Measurements from ENCODE around the gene PDIA2.

Gene PDIA2

DNA sequence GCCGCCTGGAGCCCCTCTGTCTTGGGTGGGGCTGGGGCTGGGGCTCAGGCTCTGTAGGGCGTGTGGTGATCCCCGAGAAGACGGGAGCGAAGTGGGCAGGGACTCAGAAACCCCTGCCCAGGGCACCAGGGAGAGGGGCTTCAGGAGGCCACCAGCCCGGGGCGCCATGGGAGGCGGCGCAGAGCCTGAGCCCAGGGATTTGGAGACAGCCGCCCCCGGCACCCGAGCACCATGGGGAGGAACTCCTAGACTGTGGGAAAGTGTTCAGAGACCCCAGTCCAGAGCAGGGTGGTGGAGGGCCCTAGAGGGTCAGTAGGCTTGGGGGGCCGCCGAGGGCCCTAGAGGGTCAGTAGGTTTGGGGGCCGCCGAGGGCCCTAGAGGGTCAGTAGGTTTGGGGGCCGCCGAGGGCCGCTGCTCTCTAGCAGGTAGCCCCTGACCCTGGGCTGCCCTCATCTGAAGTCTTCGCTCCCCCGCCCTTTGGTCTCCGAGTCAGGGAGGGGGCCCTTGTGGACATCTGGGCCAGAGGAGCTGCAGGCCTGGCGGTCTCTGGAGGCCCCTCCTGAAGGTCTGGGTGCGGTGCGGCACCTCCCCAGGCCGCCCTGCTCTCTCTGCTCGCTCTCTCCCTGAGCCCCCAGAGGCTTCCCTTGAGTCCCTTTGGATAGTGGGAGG lies 1.8 kb upstream of the PDIA2 start:
- DNase-seq: no peak

DNA sequence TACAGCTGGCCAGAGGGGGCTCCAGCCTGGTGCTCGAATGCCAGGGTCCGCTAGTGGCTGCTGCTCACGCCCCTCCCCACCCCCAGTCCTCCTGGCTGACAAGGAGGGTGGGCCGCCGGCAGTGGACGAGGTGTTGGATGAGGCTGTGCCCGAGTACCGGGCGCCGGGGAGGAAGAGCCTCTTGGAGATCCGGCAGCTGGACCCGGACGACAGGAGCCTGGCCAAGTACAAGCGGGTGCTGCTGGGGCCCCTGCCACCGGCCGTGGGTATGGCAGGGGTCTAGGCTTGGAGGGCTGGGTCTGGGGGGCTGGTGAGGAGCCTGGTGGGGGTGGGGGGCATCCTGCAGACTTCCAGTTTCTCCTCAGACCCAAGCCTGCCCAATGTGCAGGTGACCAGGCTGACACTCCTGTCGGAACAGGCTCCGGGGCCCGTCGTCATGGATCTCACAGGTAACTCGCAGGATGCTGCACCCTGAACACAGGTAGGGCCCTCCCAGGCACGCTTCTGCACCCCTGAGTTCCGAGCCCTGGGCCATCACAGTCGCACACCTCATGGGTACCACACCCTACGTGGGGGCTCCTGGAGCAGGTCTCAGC lies 1.2 kb upstream of the PDIA2 start:
- no peak for DNase-seq

DNA sequence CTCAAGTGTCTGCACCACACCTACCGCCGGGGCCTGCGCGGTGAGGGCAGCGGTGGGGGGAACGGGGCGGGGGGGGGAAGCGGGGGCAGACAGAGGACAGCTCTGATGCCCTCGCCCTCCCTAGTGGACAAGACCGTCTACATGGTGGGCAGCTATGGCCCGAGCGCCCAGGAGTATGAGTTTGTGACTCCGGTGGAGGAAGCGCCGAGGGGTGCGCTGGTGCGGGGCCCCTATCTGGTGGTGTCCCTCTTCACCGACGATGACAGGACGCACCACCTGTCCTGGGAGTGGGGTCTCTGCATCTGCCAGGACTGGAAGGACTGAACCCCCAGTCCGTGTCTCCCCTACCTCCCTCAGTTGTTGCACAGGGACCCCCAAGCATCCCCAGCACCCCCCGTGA lies 473 bp upstream of the PDIA2 start:
- no peak for DNase-seq

- no peak for DNase-seq
Measured at GRCh38 chr16:284204-285120, 1.5 kb downstream of the PDIA2 start.

DNA sequence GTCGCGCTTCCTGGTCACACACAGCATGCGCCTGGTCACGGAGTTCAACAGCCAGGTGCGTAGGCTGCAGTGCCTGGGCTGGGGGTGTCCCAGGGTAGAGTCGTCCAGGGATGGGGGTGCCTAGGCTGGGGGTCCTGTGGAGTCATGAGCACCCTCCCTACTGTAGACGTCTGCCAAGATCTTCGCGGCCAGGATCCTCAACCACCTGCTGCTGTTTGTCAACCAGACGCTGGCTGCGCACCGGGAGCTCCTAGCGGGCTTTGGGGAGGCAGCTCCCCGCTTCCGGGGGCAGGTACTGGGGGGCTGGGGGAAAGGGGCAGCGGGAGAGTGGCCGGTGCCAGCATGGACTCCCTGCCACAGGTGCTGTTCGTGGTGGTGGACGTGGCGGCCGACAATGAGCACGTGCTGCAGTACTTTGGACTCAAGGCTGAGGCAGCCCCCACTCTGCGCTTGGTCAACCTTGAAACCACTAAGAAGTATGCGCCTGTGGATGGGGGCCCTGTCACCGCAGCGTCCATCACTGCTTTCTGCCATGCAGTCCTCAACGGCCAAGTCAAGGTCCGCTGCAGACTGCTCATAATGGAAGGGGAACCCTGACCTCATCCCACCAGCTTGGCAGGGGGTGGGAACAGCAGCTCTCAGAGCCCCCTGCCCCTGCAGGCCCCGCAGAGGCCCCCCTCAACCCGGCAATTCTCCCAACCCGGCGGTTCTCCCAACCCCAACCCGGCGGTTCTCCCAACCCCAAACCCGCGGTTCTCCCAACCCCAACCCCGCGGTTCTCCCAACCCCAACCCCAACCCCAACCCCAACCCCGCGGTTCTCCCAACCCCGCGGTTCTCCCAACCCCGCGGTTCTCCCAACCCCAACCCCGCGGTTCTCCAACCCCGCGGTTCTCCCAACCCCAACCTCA lies 2.4 kb downstream of the PDIA2 start:
- no peak for DNase-seq

DNA sequence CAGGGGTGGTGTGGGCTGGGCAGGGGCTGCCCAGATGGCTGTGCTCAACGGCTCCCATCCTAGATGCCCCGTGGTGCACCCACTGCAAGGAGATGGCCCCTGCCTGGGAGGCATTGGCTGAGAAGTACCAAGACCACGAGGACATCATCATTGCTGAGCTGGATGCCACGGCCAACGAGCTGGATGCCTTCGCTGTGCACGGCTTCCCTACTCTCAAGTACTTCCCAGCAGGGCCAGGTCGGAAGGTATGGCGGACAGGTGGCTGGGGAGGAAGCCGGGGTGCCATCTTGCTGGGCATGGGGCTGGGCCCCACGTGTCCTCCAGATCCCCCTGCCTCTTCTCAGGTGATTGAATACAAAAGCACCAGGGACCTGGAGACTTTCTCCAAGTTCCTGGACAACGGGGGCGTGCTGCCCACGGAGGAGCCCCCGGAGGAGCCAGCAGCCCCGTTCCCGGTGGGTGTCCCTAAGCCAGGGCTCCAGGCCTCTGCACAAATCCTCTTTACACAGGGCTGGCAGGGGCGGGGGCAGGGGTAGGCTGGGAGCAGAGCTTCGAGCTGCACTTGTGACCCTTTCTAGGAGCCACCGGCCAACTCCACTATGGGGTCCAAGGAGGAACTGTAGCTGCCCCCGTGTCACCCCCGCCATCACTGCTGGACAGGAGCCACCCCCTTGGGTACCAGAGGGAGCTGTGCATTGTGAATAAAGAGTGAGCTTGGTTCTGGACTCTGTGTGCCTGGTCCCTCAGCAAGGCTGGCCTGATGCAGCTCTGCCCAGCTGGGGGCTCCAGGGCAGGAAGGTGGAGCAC lies 3.7 kb downstream of the PDIA2 start:
- no peak for DNase-seq

DNA sequence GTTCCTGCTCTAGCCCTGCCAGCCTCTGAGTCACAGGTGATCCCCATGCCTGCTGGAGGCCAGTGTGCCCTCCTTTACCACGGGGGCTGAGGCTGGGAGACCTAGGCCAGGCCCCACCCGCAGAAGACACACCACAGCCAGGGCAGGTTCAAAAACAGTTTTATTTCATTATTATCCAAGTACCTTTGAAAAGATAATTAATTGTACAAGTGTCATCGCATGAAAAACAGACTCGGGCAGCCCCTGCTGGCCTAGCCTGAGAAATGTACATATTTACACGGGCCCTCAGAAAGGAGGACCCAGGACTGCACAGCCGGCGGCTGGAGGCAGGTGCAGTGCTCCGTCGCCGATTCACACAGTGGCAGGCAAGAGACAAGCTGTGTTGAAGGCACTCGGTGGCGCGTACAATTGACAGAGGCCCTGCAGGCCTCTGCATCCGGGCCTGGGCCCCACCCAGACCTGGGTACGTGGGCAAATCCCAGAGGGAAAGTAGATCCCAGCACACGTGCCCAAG lies 4.4 kb downstream of the PDIA2 start:
- no peak for DNase-seq

GRCh38 chr16:287981-288920 lies 5.3 kb downstream of the PDIA2 start:
- no peak for DNase-seq

GRCh38 chr16:289395-289997 lies 6.5 kb downstream of the PDIA2 start:
- DNase-seq: no peak

DNA sequence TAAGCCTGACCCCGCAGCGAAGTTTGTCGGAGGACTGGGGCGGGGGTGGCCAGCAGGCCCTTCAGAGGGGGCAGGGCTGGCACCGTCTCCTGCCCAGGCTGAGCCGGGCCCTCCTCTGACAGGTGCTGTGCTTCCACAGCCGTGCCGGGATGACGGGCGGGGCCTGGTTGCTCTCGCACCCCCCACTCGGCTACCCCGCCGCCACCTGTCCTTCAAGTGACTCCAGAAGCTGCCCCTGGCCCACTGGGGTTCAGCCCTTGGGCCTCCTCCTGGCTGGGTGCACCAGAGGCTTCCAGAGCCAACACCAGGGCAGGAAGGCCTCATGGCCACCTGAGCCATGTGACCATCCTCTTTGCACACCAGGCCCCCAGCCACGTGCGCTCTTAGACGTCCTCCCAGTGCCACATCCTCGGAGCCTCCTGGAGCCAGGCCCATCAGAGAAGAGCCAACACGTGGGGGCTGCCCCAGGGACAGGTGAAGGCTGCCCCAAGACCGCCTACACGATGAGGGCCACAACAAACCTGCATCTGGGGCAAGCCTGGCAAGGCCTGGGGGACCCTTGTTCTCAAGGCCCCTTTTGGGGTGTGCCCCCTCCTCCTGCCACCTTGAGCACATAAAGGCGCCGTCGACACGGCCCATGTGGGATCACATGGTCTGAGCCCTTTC lies 7.2 kb downstream of the PDIA2 start:
- no peak for DNase-seq

DNA sequence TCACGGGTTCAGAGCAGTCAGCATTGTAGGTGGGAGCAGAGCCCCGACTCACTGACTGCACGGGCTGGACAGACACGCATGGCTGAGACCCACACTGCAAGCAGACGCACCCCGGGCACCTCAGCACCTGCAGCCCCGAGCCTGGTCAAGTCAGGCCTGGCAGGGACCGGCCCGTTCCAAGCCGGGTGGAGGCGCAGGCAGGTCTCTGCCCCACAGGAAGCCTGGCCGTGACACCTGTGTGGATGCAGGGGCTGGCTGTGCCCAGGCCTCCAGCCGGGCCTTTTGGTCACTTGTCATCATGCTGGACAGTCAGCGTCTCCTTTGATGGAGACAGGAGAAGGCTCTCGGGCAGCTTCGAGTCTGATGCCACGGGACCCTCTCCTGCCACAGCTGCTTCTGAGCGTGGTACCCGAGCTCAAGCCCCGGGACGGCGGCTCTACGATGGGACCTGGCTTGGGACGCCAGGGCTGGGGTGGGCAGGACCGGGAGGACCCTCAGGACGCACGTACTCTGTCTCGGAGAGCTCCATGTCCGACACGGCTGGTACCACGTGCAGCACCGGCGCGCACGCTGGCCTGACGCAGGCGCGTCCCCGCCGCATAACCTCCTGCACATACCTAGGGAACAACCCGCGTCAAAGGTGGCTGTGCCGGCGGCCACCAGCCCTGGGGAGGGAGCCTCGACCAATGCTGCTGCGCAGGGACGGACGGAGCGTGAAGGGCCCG lies 7.9 kb downstream of the PDIA2 start:
- no peak for DNase-seq

DNA sequence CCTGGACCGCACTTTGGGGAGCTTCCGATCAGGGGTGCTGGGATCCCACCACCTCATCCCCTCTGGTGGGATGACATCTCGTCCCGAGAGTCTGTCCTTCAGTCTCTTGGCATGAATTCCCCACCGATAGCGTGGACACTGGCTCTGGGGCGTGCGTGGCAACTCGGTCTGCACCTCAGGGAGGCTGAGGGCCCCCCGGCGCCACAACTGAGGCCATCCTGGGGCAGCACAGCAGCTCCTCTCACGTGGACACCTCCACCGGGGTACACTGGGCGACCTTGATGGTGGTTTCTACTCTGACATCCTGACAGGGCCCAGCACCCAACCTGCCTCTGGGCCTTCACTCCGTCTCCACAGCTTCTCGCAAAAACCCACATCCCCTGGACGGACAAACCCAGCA lies 8.6 kb downstream of the PDIA2 start:
- no peak for DNase-seq

GRCh38 chr16:293043-293775 lies 10.2 kb downstream of the PDIA2 start:
- no peak for DNase-seq

DNA sequence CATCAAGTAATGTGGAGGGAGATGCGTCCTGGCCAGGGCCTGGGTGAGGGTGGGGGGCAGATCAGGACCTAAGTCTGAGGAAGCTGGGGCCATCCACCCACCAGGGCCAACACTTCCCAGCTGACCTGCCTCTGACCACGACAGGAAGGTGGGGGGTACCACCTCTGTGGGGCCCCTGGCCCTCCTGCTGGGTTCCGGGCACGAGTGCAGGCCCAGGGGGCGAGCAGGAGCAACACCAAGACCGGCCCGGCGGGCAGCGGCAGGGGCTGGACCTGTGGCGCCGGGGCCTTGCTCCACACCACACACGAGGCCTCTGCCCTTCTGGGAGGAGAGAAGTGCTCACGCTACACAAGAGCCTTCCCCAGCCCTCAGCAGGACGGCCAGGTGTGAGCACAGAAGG lies 13.3 kb downstream of the PDIA2 start:
- DNase-seq: no peak

DNA sequence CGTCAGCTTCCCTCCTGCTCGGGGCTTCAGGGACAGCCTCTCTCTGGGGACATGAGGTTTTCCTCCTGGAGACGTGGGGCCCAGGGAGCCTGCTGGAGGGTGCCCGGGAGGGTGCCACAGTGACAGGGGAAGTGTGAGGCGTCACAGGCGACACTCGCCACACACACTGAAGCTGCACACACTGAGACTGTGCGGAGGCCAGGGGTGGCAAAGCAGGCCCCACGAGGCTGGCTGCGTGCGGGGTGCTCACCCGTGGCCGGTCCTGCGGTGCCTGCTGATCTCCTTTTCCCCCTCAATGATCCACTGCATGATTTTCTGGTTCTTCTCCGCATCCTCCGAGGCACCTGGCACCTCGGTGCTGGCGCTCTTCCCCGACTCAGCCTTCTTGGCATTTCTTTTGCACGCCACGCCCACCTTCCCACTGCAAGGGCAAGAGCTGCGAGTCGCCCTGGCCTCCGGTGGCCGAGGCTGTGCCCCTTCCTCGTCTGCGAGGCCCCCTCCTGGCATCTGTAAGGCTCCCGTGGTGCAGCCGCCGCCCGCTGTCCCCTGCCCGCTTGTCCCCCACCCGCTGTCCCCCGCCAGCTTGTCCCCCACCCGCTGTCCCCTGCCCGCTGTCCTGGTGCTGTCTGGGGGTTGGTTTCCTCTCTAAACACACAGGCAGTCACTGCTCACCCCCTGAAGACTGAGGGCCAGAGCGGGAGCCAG lies 14.0 kb downstream of the PDIA2 start:
- DNase-seq: no peak

GRCh38 chr16:297832-298231 lies 14.9 kb downstream of the PDIA2 start:
- no peak for DNase-seq

DNA sequence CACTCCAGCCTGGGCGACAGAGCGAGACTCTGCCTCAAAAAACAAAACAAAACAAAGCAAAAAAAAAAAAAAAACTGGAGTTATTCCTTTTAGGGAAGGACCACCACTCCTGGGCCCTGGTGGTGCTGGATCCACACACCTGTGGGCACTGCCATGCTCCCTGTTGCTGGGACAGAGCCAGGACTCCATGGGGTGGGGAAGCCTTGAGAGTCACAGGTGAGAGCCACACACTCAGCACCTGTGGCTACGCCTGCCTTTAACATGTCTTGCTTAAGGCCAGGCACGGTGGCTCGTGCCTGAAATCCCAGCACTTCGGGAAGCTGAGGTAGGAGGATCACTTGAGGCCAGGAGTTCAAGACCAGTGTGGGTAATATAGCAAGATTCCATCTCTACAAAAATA lies 18.3 kb downstream of the PDIA2 start:
- no peak for DNase-seq

DNA sequence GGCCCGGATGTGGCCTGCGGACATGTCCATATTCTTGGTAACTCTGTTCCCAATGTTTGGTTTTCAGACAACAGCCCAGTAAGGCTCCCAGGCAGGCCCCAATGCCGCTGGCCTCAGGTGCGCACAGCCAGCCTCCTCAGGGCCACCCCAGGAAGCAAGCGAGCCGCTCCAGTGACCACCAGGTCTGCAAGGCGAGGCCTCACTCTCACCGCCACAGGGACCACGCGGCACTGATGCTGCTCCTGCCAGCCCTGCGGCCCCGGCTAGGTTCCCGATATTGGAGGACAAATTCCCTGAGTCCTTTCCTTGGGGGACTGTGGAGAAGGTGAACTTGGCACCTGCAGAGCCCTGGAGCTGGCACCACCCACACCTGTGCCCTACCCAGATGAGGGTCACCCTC lies 19.0 kb downstream of the PDIA2 start:
- DNase-seq: no peak
